Lower leg skin (tissue), 4 donors: ENCODE measurements around the gene CKAP2. TPM values are rescaled to one million over a fixed set of nuclear protein-coding genes. Genes with fewer than 3 reads are reported as not detected.
"Not testable (repeated sequence)": the region's sequence is repeated elsewhere in the genome, so short reads cannot be mapped to it uniquely, and the experiment has no call there.

Experiments
- DNase-seq, 2 donors: peaks; one replicate each; pipeline ENCODE4 v3.0.0-alpha.2; 2019; ENCODE audit warnings: low spot score in 2 of 2
- H3K4me3 ChIP-seq: fragments of 200-600 bp; sonication (generic); 2 replicates; pipeline ENCODE4 v1.5.1; 2017; ENCODE audit warnings: mild to moderate bottlenecking, low read depth; ENCODE audit not compliant: poor library complexity, severe bottlenecking
- CTCF ChIP-seq, 3 donors: fragments of 450-650 bp; IDR thresholded peaks; one replicate each; pipeline ENCODE4 v1.5.1; 2016; ENCODE audit warnings: antibody characterized with exemption in 3 of 3, mild to moderate bottlenecking in 3 of 3, moderate library complexity in 2 of 3
- POLR2A ChIP-seq, 2 donors: fragments of 450-650 bp; IDR thresholded peaks; one replicate each; pipeline ENCODE4 v1.6.1; 2016 to 2017; ENCODE audit warnings: antibody characterized with exemption in 2 of 2, mild to moderate bottlenecking in 1 of 2, moderate library complexity in 1 of 2
- WGBS, 2 donors: methylation state at CpG; one replicate each; pipeline ENCODE4 v1.1.5; 2018; 5-methylcytosine and 5-hydroxymethylcytosine counted together
- intact Hi-C: fragments of 100-400 bp; cut with DNase I; formaldehyde crosslinking; loops from one replicate; pipeline ENCODE4 v1.15.0; 2023; ENCODE audit warnings: low total_unique reads
- total RNA-seq, 4 donors: library from RNA; depleted of rRNA; stranded (reverse); fragments of >200 nt; gene quantifications; one replicate each; pipeline ENCODE4 v1.1.0, GENCODE V29; 2016

CKAP2 gene
- total RNA-seq, 4 donors from 2014 or later, result 13.9 to 24.2 (median 22.0) TPM

GRCh38 chr13:52455677-52456041 lies 381 bp downstream of the CKAP2 start:
- H3K4me3 ChIP-seq, result peak overlapping the region; percentile 80
- WGBS, 2 donors, result 0 to 1% methylated on average over 32 to 35 of the region's 37 CpGs
- peak; percentile 45 to 92 for DNase-seq
- no peak for TF ChIP-seq CTCF (IDR thresholded peaks at IDR 0.05)
- intact Hi-C loops, result no loop called here

- intact Hi-C loops, result no loop called here
- WGBS, 2 donors, result 64 to 71% methylated on average over 6 of the region's 6 CpGs
- DNase-seq, result no peak
- no peak for TF ChIP-seq POLR2A (IDR thresholded peaks at IDR 0.05)
- TF ChIP-seq CTCF (IDR thresholded peaks at IDR 0.05), result no peak
- no peak overlapping the region for H3K4me3 ChIP-seq
Observed at GRCh38 chr13:52459668-52460067, 4.4 kb downstream of the CKAP2 start.

GRCh38 chr13:52461265-52461664 lies 6.0 kb downstream of the CKAP2 start:
- TF ChIP-seq CTCF (IDR thresholded peaks at IDR 0.05) (no peak), POLR2A (IDR thresholded peaks at IDR 0.05) (no peak)
- H3K4me3 ChIP-seq, result no peak overlapping the region
- WGBS, 2 donors, result 83 to 88% methylated on average over 3 of the region's 3 CpGs
- intact Hi-C loops, result no loop called here
- no peak for DNase-seq

GRCh38 chr13:52463526-52463925 lies 8.2 kb downstream of the CKAP2 start:
- WGBS, 2 donors, result 82 to 86% methylated on average over 4 of the region's 4 CpGs
- H3K4me3 ChIP-seq, result no peak overlapping the region
- DNase-seq, result no peak
- TF ChIP-seq CTCF (IDR thresholded peaks at IDR 0.05) (no peak), POLR2A (IDR thresholded peaks at IDR 0.05) (no peak)
- intact Hi-C loops, result no loop called here

GRCh38 chr13:52468487-52468886 lies 13.2 kb downstream of the CKAP2 start:
- intact Hi-C loops, H3K4me3 ChIP-seq, DNase-seq: not testable (repeated sequence)
- WGBS, 2 donors, result 98 to 99% methylated on average over 2 of the region's 2 CpGs

- 82 to 85% methylated on average over 6 of the region's 7 CpGs for WGBS, 2 donors
- intact Hi-C loops, H3K4me3 ChIP-seq, DNase-seq: not testable (repeated sequence)
Observed at GRCh38 chr13:52480677-52481428, 25.6 kb downstream of the CKAP2 start.

GRCh38 chr13:52487078-52487477 lies 31.8 kb downstream of the CKAP2 start:
- intact Hi-C loops, H3K4me3 ChIP-seq, DNase-seq: not testable (repeated sequence)
- WGBS, 2 donors, result 49 to 52% methylated on average over 2 of the region's 2 CpGs

GRCh38 chr13:52488763-52489162 lies 33.5 kb downstream of the CKAP2 start:
- DNase-seq, H3K4me3 ChIP-seq, intact Hi-C loops: not testable (repeated sequence)
- no CpG with 5 or more reads among the region's 22 CpGs for WGBS, 2 donors

- intact Hi-C loops, H3K4me3 ChIP-seq, DNase-seq: not testable (repeated sequence)
- 86 to 91% methylated on average over 1 to 5 of the region's 5 CpGs for WGBS, 2 donors
Observed at GRCh38 chr13:52491015-52491414, 35.7 kb downstream of the CKAP2 start.

GRCh38 chr13:52494241-52494640 lies 39.0 kb downstream of the CKAP2 start:
- 72 to 88% methylated on average over 5 of the region's 5 CpGs for WGBS, 2 donors
- H3K4me3 ChIP-seq, intact Hi-C loops, DNase-seq: not testable (repeated sequence)

- DNase-seq, intact Hi-C loops, H3K4me3 ChIP-seq: not testable (repeated sequence)
- 63 to 65% methylated on average over 3 of the region's 3 CpGs for WGBS, 2 donors
Observed at GRCh38 chr13:52497979-52498378, 42.7 kb downstream of the CKAP2 start.
